HepG2 (cell line): Measurements from ENCODE around the gene FRMD1. TPM values are rescaled to one million over a fixed set of nuclear protein-coding genes. Genes with fewer than 3 reads are reported as not detected.

Experiments used
- ATAC-seq: fragments of 200-7000 bp; cut with Tn5 transposase; 3 replicates; pipeline ENCODE4 v1.9.1; 2020; ENCODE audit warnings: mild to moderate bottlenecking, moderate library complexity
- BruUV-seq: library from RNA; stranded (reverse); fragments of 400-500 nt; replicated peaks from 2 replicates; lab custom pipeline; 2021; lab: Mats Ljungman, UMichigan
- CTCF ChIA-PET: fragments of 300-600 bp; formaldehyde crosslinking; extraction: SDS; loops from one replicate; lab custom pipeline; 2021; ENCODE audit warnings: low total read pairs, inconsistent platforms, low intra/inter-chr PET ratio; lab: Yijun Ruan, JAX
- POLR2A ChIA-PET: fragments of 350-600 bp; sonication (Branson Sonifier 250); formaldehyde crosslinking; loops from one replicate; lab custom pipeline; 2020; ENCODE audit warnings: antibody characterized with exemption, inconsistent platforms; lab: Yijun Ruan, JAX
- DNase-seq: peaks from one replicate; pipeline ENCODE4 v3.0.0-alpha.2; 2015; ENCODE audit warnings: low spot score
- FAIRE-seq: peaks from 3 replicates; lab custom pipeline; 2011; peaks lifted over from hg19 to GRCh38; lab: Jason Lieb, UNC
- H2AFZ ChIP-seq: one replicate; pipeline ENCODE4 v1.6.1; 2011; ENCODE audit warnings: low read length, inconsistent platforms
- H3K27ac ChIP-seq: fragments of 300-600 bp; 3 replicates; pipeline ENCODE4 v1.8.0; 2011; ENCODE audit warnings: mixed run types, mild to moderate bottlenecking, mixed read lengths, low read length, inconsistent platforms; ENCODE audit not compliant: insufficient read depth; ENCODE audit errors: extremely low read length
- H3K27me3 ChIP-seq, 2 experiments: fragments of 200-600 bp in 1 of 2; 2 replicates in 1 of 2; 3 replicates in 1 of 2; pipeline versions ENCODE4 v1.6.0 to v1.8.0; 2011; ENCODE audit warnings: low read length in 2 of 2, mild to moderate bottlenecking in 2 of 2, moderate library complexity in 2 of 2, inconsistent platforms in 1 of 2; ENCODE audit not compliant: insufficient read depth in 2 of 2, control insufficient read depth in 1 of 2
- H3K36me3 ChIP-seq, 2 experiments: fragments of 200-600 bp in 1 of 2; replicated peaks in 1 of 2; 2 replicates in 1 of 2; 3 replicates in 1 of 2; pipeline versions ENCODE4 v1.5.1 to v1.8.0; 2011; ENCODE audit warnings: low read length in 2 of 2, inconsistent platforms in 1 of 2; ENCODE audit not compliant: insufficient read depth in 2 of 2, control insufficient read depth in 1 of 2
- H3K4me1 ChIP-seq: 2 replicates; pipeline ENCODE4 v1.5.1; 2012; ENCODE audit warnings: low read length, inconsistent platforms; ENCODE audit not compliant: insufficient read depth
- H3K4me2 ChIP-seq: 2 replicates; pipeline ENCODE4 v1.6.0; 2011; ENCODE audit warnings: low read depth, low read length, inconsistent platforms
- H3K4me3 ChIP-seq, 3 experiments: fragments of 200-600 bp in 1 of 3; sonication (generic), shearing (Covaris generic) in 1 of 3; replicated peaks in 1 of 3; 2 replicates each; pipeline ENCODE4 v1.5.1; 2011 to 2016; ENCODE audit warnings: low read length in 3 of 3, inconsistent platforms in 2 of 3, low read depth in 2 of 3, mild to moderate bottlenecking in 2 of 3, control low read depth in 1 of 3, mixed read lengths in 1 of 3; ENCODE audit not compliant: insufficient read depth in 1 of 3
- H3K79me2 ChIP-seq: one replicate; pipeline ENCODE4 v1.6.1; 2011; ENCODE audit warnings: low read length, inconsistent platforms; ENCODE audit not compliant: insufficient read depth
- H3K9ac ChIP-seq: 2 replicates; pipeline ENCODE4 v1.6.0; 2011; ENCODE audit warnings: mild to moderate bottlenecking, low read depth, low read length, inconsistent platforms; ENCODE audit not compliant: insufficient read depth
- H3K9me3 ChIP-seq: 2 replicates; pipeline ENCODE4 v1.5.1; 2012; ENCODE audit warnings: mild to moderate bottlenecking, low read length
- H4K20me1 ChIP-seq: 2 replicates; pipeline ENCODE4 v1.6.0; 2011; ENCODE audit warnings: inconsistent platforms, mild to moderate bottlenecking, low read length, moderate library complexity; ENCODE audit not compliant: insufficient read depth
- BCL6 ChIP-seq: IDR thresholded peaks from 2 replicates; pipeline ENCODE4 v1.6.1; 2016; ENCODE audit warnings: missing genetic modification reagents, missing compliant biosample characterization
- KDM6A ChIP-seq: IDR thresholded peaks from 2 replicates; pipeline ENCODE4 v1.6.1; 2016; ENCODE audit warnings: low read depth
- NFYB ChIP-seq: sonication (generic); formaldehyde crosslinking; IDR thresholded peaks from 2 replicates; pipeline ENCODE4 v1.4.0; 2020; ENCODE audit warnings: missing genetic modification reagents
- RFXAP ChIP-seq: sonication (generic); formaldehyde crosslinking; IDR thresholded peaks from 2 replicates; pipeline ENCODE4 v1.4.0; 2020; ENCODE audit warnings: missing genetic modification reagents, borderline replicate concordance
- SALL1 ChIP-seq: sonication (generic); formaldehyde crosslinking; IDR thresholded peaks from 2 replicates; pipeline ENCODE4 v1.8.0; 2022; ENCODE audit warnings: mild to moderate bottlenecking, missing genetic modification reagents
- SP140L ChIP-seq: sonication (generic); formaldehyde crosslinking; IDR thresholded peaks from 2 replicates; pipeline ENCODE4 v1.4.0; 2020; ENCODE audit warnings: missing genetic modification reagents, borderline replicate concordance
- XBP1 ChIP-seq: sonication (generic); formaldehyde crosslinking; IDR thresholded peaks from 2 replicates; pipeline ENCODE4 v1.5.0; 2020; ENCODE audit warnings: missing genetic modification reagents
- ZFX ChIP-seq: sonication (generic); formaldehyde crosslinking; IDR thresholded peaks from 2 replicates; pipeline ENCODE4 v1.4.0; 2020; ENCODE audit warnings: mild to moderate bottlenecking, low read depth, missing genetic modification reagents, moderate library complexity
- ZNF30 ChIP-seq: sonication (generic); formaldehyde crosslinking; IDR thresholded peaks from 2 replicates; pipeline ENCODE4 v1.5.0; 2020; ENCODE audit warnings: mild to moderate bottlenecking, missing genetic modification reagents
- ZNF33A ChIP-seq: sonication (generic); formaldehyde crosslinking; IDR thresholded peaks from 2 replicates; pipeline ENCODE4 v1.5.1; 2020; ENCODE audit warnings: missing genetic modification reagents, mild to moderate bottlenecking, moderate library complexity, borderline replicate concordance
- ZNF446 ChIP-seq: sonication (generic); formaldehyde crosslinking; IDR thresholded peaks from 2 replicates; pipeline ENCODE4 v1.5.0; 2020; ENCODE audit warnings: mild to moderate bottlenecking, missing genetic modification reagents
- ZSCAN12 ChIP-seq: sonication (generic); formaldehyde crosslinking; IDR thresholded peaks from 2 replicates; pipeline ENCODE4 v1.9.0; 2021; ENCODE audit warnings: mild to moderate bottlenecking, missing genetic modification reagents
- WGBS: methylation state at CpG from one replicate; pipeline ENCODE4 v1.1.6; 2017; ENCODE audit warnings: low lambda C conversion rate; 5-methylcytosine and 5-hydroxymethylcytosine counted together
- in situ Hi-C: cut with HindIII; loops from 2 replicates; pipeline ENCODE4 v1.10.0; 2017; ENCODE audit warnings: low pct_unique_long_range_greater_than_20kb; ENCODE audit not compliant: extremely low pct_ligation_motif_present
- intact Hi-C: fragments of 100-400 bp; cut with micrococcal nuclease; formaldehyde crosslinking; loops from one replicate; pipeline ENCODE4 v1.10.0; 2022; ENCODE audit not compliant: unreplicated experiment
- polyA plus RNA-seq, 8 experiments: library from polyadenylated mRNA; depleted of rRNA in 3 of 8; stranded (reverse) in 7 of 8; unstranded in 1 of 8; fragments of >200 nt; fragmentation: Illumina TruSeq in 4 of 8; extraction: Trizol in 4 of 8; gene quantifications; 2 replicates each; pipeline versions ENCODE4 v1.2.1 to v1.2.3, GENCODE V29; 2011 to 2016; ENCODE audit warnings: low read depth in 4 of 8, missing spikeins in 1 of 8, mixed read lengths in 1 of 8; ENCODE audit not compliant: insufficient read depth in 1 of 8
- total RNA-seq, 5 experiments: library from RNA; depleted of rRNA; stranded (reverse); fragments of >200 nt; fragmentation: Illumina TruSeq; extraction: Trizol; gene quantifications; 2 replicates each; pipeline ENCODE4 v1.2.3, GENCODE V29; 2016; ENCODE audit warnings: low read depth in 1 of 5
- TF ChIP-seq, protein P1 (sequence below): IDR thresholded peaks from 2 replicates; pipeline ENCODE4 v1.6.1; 2016; ENCODE audit warnings: mild to moderate bottlenecking
- TF ChIP-seq, protein P2 (sequence below): sonication (generic); formaldehyde crosslinking; IDR thresholded peaks from 2 replicates; pipeline ENCODE4 v1.4.0; 2020; ENCODE audit warnings: mild to moderate bottlenecking, missing genetic modification reagents, borderline replicate concordance
- TF ChIP-seq, protein P3 (sequence below): IDR thresholded peaks from 2 replicates; pipeline ENCODE4 v1.6.1; 2016; ENCODE audit warnings: low read depth, control low read depth

FRMD1 gene
- total and polyA plus RNA-seq, 2 of the 13 experiments (the other 11 are each of a cell fraction or from before 2014, with no cell fraction given): 0.01 TPM; not detected in 1

DNA sequence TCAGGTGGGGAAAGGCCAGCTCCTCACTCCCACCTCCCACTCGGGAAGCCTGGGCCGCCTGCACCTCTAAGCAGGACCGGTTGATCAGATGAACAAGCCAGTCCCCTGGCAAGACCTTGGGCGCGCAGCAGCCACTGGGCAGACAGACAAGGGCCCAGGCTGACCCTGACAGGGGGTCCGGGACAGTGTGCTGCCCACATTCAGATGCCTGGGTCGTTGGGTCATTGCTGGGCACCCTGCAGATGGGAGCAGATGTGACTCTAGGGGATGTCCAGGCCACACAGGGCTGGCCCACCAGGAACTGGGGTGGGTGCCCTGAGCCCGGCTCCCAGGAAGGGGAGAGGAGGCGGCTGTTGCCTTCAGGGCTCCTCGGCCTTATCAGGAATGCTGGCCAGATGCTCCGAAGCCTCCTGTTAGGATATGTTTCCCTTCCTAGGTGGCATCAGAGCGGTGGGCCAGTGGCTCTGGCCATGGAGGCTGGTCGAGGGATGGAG is 17.3 kb upstream of the FRMD1 start (continued):
- TF ChIP-seq, protein P1, sequence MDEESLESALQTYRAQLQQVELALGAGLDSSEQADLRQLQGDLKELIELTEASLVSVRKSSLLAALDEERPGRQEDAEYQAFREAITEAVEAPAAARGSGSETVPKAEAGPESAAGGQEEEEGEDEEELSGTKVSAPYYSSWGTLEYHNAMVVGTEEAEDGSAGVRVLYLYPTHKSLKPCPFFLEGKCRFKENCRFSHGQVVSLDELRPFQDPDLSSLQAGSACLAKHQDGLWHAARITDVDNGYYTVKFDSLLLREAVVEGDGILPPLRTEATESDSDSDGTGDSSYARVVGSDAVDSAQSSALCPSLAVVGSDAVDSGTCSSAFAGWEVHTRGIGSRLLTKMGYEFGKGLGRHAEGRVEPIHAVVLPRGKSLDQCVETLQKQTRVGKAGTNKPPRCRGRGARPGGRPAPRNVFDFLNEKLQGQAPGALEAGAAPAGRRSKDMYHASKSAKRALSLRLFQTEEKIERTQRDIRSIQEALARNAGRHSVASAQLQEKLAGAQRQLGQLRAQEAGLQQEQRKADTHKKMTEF (CRISPR knock-in tag): no peak
- TF ChIP-seq NFYB (no peak), RFXAP (no peak), ZFX (CRISPR knock-in tag) (no peak), ZNF446 (no peak), ZNF33A (CRISPR knock-in tag) (no peak), ZSCAN12 (CRISPR knock-in tag) (no peak), SP140L (no peak), SALL1 (CRISPR knock-in tag) (no peak), XBP1 (no peak)

DNA sequence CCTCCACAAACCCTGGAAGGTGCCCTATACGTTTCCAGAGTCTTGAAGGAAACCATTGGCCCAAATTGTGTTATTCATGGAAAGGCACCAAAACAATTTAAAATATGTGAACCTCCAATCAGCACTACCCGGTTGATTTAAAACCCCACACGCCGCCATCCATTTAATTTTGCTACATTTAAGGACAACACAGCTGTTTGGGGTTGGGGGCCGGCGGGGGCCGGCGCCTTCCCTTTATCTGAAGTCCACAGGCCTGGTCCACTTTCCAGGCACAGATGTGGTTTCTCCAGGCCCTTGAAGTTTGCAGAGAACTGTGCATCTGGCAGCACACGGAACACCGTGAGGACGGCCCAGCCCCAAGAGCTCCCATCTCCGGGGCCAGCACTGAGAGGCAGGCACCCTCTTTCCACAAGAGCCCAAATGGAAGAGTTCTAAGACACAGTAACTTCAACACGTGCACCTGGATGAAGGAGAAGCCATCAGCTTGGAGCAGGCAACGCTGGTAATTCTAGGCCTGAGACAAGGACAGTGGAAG is 16.8 kb upstream of the FRMD1 start:
- 46% methylated on average over 14 of the region's 14 CpGs for WGBS
- Histone ChIP-seq H3K27ac (no peak overlapping the region), H3K79me2 (no peaks in the 10 kb centered on the region), H3K36me3 (no peaks in the 10 kb centered on the region), H3K9ac (no peak overlapping the region), H3K4me3 (no peak overlapping the region), H3K4me2 (no peak overlapping the region), H2AFZ (no peak overlapping the region), H3K4me1 (peaks cover 14% of the 10 kb centered on the region), H3K27me3 (peaks cover 2 to 68% of the 10 kb centered on the region in 2 experiments), H4K20me1 (no peaks in the 10 kb centered on the region), H3K9me3 (no peaks in the 10 kb centered on the region)
- no peak for ATAC-seq
- no peak for FAIRE-seq
- no peak for DNase-seq
- TF ChIP-seq, protein P2, sequence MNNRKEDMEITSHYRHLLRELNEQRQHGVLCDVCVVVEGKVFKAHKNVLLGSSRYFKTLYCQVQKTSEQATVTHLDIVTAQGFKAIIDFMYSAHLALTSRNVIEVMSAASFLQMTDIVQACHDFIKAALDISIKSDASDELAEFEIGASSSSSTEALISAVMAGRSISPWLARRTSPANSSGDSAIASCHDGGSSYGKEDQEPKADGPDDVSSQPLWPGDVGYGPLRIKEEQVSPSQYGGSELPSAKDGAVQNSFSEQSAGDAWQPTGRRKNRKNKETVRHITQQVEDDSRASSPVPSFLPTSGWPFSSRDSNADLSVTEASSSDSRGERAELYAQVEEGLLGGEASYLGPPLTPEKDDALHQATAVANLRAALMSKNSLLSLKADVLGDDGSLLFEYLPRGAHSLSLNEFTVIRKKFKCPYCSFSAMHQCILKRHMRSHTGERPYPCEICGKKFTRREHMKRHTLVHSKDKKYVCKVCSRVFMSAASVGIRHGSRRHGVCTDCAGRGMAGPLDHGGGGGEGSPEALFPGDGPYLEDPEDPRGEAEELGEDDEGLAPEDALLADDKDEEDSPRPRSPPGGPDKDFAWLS (CRISPR knock-in tag): no peak
- TF ChIP-seq, protein P3, sequence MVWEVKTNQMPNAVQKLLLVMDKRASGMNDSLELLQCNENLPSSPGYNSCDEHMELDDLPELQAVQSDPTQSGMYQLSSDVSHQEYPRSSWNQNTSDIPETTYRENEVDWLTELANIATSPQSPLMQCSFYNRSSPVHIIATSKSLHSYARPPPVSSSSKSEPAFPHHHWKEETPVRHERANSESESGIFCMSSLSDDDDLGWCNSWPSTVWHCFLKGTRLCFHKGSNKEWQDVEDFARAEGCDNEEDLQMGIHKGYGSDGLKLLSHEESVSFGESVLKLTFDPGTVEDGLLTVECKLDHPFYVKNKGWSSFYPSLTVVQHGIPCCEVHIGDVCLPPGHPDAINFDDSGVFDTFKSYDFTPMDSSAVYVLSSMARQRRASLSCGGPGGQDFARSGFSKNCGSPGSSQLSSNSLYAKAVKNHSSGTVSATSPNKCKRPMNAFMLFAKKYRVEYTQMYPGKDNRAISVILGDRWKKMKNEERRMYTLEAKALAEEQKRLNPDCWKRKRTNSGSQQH: no peak
- TF ChIP-seq ZNF30 (CRISPR knock-in tag) (no peak), BCL6 (CRISPR knock-in tag) (no peak), KDM6A (CRISPR knock-in tag) (no peak)
- POLR2A ChIA-PET: no interaction called here
- no TSS peak for BruUV-seq
- CTCF ChIA-PET: no interaction called here
- intact Hi-C loops (no loop called here), in situ Hi-C loops (no loop called here)
